Measurements from ENCODE around the gene AOPEP.

- no peak for TF ChIP-seq CTCF (IDR thresholded peaks at IDR 0.05; ENCODE audit: insufficient read depth, low read length, poor library complexity, severe bottlenecking)
- no peak for TF ChIP-seq EZH2phosphoT487 (conservative IDR thresholded peaks at IDR 0.05; ENCODE audit: low read length)
Measured at GRCh38 chr9:94823710-94824109, 97.2 kb downstream of the AOPEP start.

Data from SU-DHL-6 (cell line).